GM12874 (cell line): Measurements from ENCODE around the gene GNA12.

Experiments used
- TF ChIP-seq, protein P1 (sequence below): IDR thresholded peaks from 2 replicates; pipeline ENCODE4 v1.5.1; 2011; ENCODE audit warnings: low read depth, mild to moderate bottlenecking, control low read depth, low read length, moderate library complexity; ENCODE audit not compliant: insufficient read depth

GNA12 gene

DNA sequence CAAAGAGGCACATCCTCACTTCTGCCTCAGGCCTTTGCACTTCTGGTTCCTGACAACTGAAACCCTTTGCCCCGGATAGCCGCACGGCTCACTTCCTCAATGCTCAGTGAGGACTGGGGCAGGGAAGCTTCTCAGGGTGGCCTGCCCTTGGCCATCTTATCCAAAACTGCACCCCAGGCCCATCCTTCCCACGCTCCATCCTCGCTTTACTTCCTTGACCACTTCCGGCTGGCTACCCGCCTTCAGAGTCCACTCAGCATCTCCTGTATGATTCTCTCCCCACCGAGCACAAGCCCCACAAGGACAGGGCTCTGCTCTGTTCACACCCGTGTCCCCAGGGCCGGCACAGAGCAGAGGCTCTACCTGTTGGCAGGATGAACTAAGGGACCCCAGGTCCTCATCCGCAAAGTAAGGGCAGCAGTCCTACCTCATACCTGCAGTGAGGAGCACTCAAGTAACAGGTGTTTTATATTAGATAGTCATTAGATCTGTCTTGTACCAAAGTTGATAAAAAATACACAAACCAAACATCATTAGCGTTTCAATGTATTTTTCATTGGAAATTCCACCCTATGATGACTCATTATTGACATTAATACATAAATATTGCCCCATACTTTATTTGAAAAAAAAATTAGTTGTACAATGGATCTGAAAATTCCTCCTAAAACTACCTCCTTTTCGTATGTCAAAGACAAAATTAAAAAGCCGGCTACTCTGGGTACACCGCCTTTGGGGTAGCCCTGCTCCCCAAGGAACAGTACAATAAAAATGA lies 35.0 kb downstream of the GNA12 start:
- TF ChIP-seq, protein P1, sequence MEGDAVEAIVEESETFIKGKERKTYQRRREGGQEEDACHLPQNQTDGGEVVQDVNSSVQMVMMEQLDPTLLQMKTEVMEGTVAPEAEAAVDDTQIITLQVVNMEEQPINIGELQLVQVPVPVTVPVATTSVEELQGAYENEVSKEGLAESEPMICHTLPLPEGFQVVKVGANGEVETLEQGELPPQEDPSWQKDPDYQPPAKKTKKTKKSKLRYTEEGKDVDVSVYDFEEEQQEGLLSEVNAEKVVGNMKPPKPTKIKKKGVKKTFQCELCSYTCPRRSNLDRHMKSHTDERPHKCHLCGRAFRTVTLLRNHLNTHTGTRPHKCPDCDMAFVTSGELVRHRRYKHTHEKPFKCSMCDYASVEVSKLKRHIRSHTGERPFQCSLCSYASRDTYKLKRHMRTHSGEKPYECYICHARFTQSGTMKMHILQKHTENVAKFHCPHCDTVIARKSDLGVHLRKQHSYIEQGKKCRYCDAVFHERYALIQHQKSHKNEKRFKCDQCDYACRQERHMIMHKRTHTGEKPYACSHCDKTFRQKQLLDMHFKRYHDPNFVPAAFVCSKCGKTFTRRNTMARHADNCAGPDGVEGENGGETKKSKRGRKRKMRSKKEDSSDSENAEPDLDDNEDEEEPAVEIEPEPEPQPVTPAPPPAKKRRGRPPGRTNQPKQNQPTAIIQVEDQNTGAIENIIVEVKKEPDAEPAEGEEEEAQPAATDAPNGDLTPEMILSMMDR: no peak

DNA sequence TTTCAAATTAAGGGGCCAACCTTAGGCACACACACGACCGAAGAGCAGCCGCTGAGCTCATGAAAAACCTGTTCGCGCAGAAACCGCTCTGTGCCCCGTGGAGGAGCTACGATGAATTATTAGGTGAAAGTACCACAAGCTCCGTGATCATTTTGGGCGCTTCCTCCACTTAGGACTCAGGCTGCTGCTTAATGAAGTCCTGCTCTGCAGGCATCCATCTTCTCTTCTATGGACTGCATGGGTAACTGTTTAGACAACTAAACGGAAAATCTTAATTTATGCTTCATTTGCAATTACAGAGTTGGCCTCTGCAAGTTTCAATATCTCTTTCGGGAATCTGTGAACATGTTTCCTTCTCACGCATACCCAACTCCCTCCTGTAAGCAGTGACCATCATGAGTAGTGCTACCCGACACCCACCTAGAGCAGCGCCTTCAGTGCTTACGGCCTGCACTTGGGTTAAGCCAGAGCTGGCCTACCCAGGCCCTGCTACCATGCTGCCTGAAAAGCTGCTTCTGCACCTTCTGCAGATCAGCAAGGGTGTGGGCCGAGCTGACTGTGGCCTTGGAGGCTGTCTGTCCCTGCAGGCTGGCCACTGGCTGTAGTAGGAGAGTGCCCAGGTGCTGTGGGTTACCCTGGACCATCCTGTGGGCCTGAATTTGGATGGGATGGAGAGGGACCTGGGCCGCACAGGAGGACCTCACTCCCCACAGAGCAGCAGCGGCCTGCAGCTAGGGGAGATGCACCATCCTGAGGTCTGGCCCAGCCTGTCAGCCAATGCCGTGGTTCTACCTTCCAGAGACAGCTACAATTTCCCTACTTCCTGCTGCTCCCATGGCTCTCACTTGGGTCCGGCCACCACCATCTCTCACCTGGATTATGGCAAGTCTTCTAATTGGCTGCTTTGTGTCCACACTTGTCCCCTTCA lies 36.0 kb downstream of the GNA12 start:
- TF ChIP-seq, protein P1: no peak

GRCh38 chr7:2807460-2807844 lies 36.7 kb downstream of the GNA12 start:
- TF ChIP-seq, protein P1: no peak

DNA sequence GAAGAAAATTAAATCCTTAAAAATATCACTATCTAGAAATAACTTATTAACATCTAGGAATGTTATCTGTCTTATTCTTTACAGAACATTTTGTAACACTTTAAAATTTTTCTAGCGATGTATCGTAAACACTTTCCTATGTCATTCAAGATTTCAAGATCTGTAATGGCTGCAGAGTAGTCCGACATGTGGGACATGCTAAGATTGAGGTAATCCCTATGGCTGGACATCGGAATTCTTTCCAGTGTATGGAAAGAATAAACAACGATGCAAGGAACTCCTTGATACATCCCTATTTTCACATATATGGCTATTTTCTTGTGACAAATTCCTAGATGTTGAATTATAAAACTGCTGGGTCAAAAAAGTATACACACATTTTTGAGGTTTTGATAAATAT lies 37.5 kb downstream of the GNA12 start:
- TF ChIP-seq, protein P1: no peak

DNA sequence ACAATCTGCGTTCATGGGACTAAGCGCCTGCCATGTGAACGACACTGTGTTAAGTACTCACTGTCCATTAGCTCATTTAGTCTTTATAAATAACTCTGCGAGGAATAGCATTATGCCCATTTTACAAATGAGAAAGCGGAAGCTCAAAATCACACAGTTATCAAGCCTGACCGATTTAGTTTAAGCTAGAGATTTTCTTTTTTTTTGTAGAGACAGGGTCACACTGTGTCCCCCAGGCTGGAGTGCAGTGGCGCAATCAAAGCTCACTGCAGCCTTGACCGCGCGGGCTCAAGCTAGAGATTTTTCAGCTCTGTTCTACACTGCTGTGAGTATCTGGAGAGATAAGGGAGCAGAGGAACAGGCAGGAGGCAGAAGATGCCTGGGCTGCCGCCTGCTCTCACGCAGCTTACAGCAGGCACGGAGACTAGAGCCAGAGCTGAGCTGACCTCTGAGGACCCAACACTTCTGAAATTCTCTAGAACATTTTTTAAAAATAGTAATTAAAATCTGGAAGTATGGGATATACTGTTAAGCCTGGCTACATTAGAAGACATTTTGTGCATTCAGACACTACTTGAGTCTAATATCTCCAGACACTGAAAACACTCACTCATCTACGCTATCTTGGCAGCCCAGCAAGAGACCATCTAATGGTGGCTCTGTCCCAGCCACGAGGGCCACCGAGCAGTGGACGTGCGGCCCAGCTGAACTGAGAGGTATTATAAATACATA lies 38.7 kb downstream of the GNA12 start:
- TF ChIP-seq, protein P1: no peak

DNA sequence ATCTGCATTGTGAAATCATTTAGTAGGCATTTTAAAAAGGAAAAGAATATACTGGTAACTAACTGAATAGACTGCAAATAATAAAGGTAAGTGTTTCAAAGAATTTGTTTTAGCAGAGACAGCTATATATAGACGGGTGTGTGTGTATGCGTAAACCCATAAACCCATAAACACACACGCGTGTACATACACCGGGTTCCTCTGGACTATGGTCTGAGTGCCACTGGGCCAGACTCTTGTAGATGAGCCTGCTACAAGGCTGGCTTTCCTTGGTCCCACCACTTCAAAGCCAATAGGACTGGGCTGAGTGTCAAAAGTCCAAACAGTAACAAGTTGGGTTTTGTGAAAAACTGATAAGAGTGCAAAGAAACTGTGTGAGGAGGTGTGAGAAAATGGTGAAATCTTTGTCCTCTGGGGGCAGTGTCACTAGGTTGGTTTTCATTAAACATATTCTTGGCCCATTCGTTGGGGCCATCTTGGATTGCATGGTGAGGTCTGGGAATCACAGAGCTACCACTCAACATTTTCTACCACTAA lies 39.8 kb downstream of the GNA12 start:
- TF ChIP-seq, protein P1: no peak
